SK-N-SH (cell line): ENCODE data around the gene IFNA4.

ENCODE experiments used
- GABPA ChIP-seq: IDR thresholded peaks from 2 replicates; pipeline ENCODE4 v1.4.0; 2012; ENCODE audit warnings: low read depth, mild to moderate bottlenecking
- REST ChIP-seq: IDR thresholded peaks from 2 replicates; pipeline ENCODE4 v1.6.1; 2012; ENCODE audit warnings: mild to moderate bottlenecking, low read depth, low read length, moderate library complexity

GRCh38 chr9:21155501-21155900 is 31.9 kb downstream of the IFNA4 start:
- TF ChIP-seq GABPA, result no peak
- no peak for TF ChIP-seq REST
